IMR-90 (cell line): ENCODE measurements around the gene POU3F3.

ENCODE experiments used
- CEBPB ChIP-seq: IDR thresholded peaks from 2 replicates; pipeline ENCODE4 v1.6.1; 2012; ENCODE audit warnings: low read depth, low read length, improper control_type of control experiment
- MAZ ChIP-seq: IDR thresholded peaks from 2 replicates; pipeline ENCODE4 v1.6.1; 2012; ENCODE audit warnings: low read depth, mild to moderate bottlenecking, low read length, improper control_type of control experiment, moderate library complexity, borderline replicate concordance
- MXI1 ChIP-seq: IDR thresholded peaks from 2 replicates; pipeline ENCODE4 v1.6.1; 2012; ENCODE audit warnings: low read depth, mild to moderate bottlenecking, low read length, moderate library complexity, borderline replicate concordance
- POLR2A ChIP-seq: IDR thresholded peaks from 2 replicates; pipeline ENCODE4 v1.6.1; 2012; ENCODE audit warnings: mild to moderate bottlenecking, low read depth, low read length
- RAD21 ChIP-seq: IDR thresholded peaks from 2 replicates; pipeline ENCODE4 v1.6.1; 2012; ENCODE audit warnings: low read length, improper control_type of control experiment
- RCOR1 ChIP-seq: IDR thresholded peaks from 2 replicates; pipeline ENCODE4 v1.6.1; 2012; ENCODE audit warnings: mild to moderate bottlenecking, low read length, improper control_type of control experiment; ENCODE audit not compliant: insufficient replicate concordance
- TF ChIP-seq, protein P1 (sequence below): conservative IDR thresholded peaks from 2 replicates; pipeline ENCODE4 v1.5.1; 2012; ENCODE audit warnings: mild to moderate bottlenecking, low read depth, low read length, improper control_type of control experiment
- TF ChIP-seq, protein P2 (sequence below): fragments of 150-350 bp; IDR thresholded peaks from 2 replicates; pipeline ENCODE4 v1.6.1; 2017; ENCODE audit warnings: mild to moderate bottlenecking, antibody characterized with exemption, low read length, low read depth

DNA sequence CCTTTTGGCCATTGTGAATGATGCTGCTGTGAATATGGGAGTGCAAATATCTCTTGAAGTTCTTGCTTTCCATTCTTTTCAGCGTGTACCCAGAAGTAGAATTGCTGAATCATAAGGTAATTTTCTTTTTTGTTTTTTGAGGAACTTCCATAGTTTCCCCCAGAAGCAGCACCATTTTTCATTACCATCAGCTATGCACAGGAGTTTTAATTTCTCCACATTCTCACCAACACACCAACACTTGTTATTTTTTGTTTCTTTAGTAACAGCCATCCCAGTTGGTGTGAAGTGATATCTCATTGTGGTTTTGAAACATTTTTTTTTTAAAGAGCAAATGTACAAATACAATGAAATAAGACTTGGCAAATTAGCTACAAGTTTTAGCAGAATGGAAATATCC lies 21.3 kb downstream of the POU3F3 start:
- no peak for TF ChIP-seq POLR2A
- TF ChIP-seq, protein P1, sequence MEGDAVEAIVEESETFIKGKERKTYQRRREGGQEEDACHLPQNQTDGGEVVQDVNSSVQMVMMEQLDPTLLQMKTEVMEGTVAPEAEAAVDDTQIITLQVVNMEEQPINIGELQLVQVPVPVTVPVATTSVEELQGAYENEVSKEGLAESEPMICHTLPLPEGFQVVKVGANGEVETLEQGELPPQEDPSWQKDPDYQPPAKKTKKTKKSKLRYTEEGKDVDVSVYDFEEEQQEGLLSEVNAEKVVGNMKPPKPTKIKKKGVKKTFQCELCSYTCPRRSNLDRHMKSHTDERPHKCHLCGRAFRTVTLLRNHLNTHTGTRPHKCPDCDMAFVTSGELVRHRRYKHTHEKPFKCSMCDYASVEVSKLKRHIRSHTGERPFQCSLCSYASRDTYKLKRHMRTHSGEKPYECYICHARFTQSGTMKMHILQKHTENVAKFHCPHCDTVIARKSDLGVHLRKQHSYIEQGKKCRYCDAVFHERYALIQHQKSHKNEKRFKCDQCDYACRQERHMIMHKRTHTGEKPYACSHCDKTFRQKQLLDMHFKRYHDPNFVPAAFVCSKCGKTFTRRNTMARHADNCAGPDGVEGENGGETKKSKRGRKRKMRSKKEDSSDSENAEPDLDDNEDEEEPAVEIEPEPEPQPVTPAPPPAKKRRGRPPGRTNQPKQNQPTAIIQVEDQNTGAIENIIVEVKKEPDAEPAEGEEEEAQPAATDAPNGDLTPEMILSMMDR, result no peak
- TF ChIP-seq RCOR1, result no peak
- TF ChIP-seq MXI1, result no peak
- TF ChIP-seq, protein P2, sequence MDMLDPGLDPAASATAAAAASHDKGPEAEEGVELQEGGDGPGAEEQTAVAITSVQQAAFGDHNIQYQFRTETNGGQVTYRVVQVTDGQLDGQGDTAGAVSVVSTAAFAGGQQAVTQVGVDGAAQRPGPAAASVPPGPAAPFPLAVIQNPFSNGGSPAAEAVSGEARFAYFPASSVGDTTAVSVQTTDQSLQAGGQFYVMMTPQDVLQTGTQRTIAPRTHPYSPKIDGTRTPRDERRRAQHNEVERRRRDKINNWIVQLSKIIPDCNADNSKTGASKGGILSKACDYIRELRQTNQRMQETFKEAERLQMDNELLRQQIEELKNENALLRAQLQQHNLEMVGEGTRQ, result no peak
- TF ChIP-seq RAD21, result no peak
- no peak for TF ChIP-seq MAZ
- no peak for TF ChIP-seq CEBPB
